ENCODE measurements around the gene SP100.

Gene SP100

DNA sequence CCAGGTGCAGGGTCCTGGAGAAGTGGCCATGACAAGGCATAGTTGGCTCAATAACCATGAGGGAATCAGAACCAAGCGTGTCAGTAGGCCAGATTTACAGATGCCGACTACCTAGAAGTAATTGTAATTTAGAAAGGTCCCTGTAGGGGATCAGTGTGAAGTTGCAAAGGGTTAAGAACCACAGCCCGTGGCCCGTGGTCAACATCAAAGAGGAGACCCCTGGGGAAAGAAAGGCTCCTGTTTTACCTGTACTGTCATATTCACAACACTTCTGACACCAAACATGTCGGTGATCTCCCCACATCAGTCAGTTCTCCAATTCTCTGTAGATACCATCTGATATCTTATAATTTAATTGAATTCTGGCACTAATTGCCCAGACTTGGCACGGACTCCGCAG, 31.0 kb downstream of the SP100 start:
- no peak overlapping the region for H3K27ac ChIP-seq
- H3K4me3 ChIP-seq (ENCODE audit: low read depth, low read length), result no peak overlapping the region
- no peaks in the 10 kb centered on the region for H3K36me3 ChIP-seq
- no peaks in the 10 kb centered on the region for H3K9me3 ChIP-seq (ENCODE audit: severe bottlenecking)
- TF ChIP-seq, protein P1, sequence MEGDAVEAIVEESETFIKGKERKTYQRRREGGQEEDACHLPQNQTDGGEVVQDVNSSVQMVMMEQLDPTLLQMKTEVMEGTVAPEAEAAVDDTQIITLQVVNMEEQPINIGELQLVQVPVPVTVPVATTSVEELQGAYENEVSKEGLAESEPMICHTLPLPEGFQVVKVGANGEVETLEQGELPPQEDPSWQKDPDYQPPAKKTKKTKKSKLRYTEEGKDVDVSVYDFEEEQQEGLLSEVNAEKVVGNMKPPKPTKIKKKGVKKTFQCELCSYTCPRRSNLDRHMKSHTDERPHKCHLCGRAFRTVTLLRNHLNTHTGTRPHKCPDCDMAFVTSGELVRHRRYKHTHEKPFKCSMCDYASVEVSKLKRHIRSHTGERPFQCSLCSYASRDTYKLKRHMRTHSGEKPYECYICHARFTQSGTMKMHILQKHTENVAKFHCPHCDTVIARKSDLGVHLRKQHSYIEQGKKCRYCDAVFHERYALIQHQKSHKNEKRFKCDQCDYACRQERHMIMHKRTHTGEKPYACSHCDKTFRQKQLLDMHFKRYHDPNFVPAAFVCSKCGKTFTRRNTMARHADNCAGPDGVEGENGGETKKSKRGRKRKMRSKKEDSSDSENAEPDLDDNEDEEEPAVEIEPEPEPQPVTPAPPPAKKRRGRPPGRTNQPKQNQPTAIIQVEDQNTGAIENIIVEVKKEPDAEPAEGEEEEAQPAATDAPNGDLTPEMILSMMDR (IDR thresholded peaks at IDR 0.05; ENCODE audit: low read depth, low read length), result no peak
- DNase-seq, result no peak
- H3K27me3 ChIP-seq (ENCODE audit: insufficient read depth, low read depth, severe bottlenecking), result peaks cover 47% of the 10 kb centered on the region

DNA sequence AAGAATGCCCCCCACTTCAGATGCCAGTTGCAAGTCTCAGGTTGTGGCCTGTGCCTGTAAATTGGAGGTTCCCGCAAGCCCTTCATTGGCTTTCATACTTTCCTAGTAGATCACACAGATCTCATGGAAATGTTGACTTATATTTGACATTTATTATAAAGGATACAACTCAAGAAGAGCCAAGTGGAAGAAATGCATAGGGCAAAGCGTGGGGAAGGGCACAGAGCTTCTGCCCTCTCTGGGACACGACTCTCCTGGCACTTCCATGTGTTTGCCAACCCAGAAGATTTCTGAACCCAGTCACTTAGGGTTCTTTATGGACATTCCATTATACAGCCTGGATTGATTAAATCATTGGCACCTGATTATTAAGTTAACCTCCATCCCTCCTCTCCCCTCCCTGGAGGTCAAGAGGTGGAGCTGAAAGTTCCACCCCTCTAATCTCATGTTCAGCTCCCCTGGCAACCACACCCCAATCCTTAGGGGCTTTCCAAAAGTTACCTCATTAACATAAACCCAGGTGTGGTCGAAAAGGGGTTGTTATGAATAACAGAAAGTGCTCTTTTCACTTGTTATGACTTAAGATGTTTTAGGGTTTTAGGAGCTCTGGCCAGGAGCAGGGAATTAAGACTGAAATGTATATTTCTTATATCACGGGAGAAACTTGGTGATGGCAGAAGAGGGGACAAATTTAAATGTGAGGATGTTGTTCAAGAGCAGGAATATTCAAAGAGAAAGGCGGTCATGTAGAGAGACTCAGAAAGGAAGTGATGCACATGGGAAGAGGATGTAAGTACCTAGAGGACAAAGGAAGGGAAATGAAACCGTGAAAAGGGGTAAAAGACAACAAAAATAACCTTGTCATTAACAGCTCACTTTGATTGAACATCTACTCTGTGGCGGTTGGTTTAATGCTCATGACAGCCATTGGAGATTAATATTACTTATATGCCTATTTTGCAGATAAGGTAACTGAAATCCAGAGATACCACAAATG, 31.8 kb downstream of the SP100 start:
- Histone ChIP-seq H3K9me3 (ENCODE audit: severe bottlenecking) (no peaks in the 10 kb centered on the region), H3K27me3 (ENCODE audit: insufficient read depth, low read depth, severe bottlenecking) (peaks cover 46% of the 10 kb centered on the region), H3K36me3 (no peaks in the 10 kb centered on the region), H3K27ac (no peak overlapping the region), H3K4me3 (ENCODE audit: low read depth, low read length) (no peak overlapping the region)
- no peak for DNase-seq
- TF ChIP-seq, protein P1 (IDR thresholded peaks at IDR 0.05; ENCODE audit: low read depth, low read length), result no peak

DNA sequence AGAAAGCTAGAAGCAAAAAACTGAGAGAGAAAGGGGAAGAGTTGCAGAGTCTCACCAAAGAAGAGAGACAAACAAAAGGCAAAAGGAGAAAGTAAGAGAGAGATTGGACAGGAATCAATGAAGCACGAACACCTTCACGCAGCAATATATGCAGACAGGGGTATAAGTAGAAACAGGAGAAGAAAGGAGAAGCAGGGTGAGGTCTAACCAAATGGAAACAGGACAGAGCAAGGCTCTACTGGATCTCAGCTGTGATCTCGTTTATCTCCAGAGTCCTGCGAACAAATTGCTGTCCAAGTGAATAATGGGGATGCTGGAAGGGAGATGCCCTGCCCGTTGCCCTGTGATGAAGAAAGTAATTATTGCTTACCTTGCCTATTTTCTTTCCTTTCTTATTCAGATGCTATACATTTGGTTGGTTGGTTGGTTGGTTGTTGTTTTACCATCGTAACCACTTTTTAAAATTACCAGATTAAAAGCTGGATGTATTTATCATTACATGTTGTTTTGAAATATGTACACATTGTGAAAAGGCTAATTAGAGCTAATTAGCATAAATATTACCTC, 34.0 kb downstream of the SP100 start:
- no peak for DNase-seq
- Histone ChIP-seq H3K4me3 (ENCODE audit: low read depth, low read length) (no peak overlapping the region), H3K27me3 (ENCODE audit: insufficient read depth, low read depth, severe bottlenecking) (peaks cover 49% of the 10 kb centered on the region), H3K9me3 (ENCODE audit: severe bottlenecking) (no peaks in the 10 kb centered on the region), H3K36me3 (no peaks in the 10 kb centered on the region), H3K27ac (no peak overlapping the region)
- TF ChIP-seq, protein P1 (IDR thresholded peaks at IDR 0.05; ENCODE audit: low read depth, low read length), result no peak

DNA sequence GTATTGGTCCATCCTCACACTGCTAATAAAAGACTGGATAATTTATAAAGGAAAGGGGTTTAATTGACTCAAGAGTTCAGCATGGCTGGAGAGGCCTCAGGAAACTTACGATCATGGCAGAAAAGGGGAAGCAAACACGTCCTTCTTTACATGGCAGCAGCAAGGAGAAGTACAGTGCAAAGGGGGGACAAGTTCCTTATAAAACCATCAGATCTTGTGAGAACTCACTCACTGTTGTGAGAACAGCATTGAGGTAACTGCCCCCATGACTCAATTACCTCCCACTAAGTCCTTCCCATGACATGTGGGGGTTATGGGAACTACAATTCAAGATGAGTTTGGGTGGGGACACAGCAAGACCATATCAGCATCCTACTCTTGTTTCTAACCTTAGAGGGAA, 37.0 kb downstream of the SP100 start:
- DNase-seq, result no peak
- Histone ChIP-seq H3K4me3 (ENCODE audit: low read depth, low read length) (no peak overlapping the region), H3K9me3 (ENCODE audit: severe bottlenecking) (no peaks in the 10 kb centered on the region), H3K27me3 (ENCODE audit: insufficient read depth, low read depth, severe bottlenecking) (peaks cover 33% of the 10 kb centered on the region), H3K36me3 (no peaks in the 10 kb centered on the region), H3K27ac (no peak overlapping the region)
- TF ChIP-seq, protein P1 (IDR thresholded peaks at IDR 0.05; ENCODE audit: low read depth, low read length), result no peak

DNA sequence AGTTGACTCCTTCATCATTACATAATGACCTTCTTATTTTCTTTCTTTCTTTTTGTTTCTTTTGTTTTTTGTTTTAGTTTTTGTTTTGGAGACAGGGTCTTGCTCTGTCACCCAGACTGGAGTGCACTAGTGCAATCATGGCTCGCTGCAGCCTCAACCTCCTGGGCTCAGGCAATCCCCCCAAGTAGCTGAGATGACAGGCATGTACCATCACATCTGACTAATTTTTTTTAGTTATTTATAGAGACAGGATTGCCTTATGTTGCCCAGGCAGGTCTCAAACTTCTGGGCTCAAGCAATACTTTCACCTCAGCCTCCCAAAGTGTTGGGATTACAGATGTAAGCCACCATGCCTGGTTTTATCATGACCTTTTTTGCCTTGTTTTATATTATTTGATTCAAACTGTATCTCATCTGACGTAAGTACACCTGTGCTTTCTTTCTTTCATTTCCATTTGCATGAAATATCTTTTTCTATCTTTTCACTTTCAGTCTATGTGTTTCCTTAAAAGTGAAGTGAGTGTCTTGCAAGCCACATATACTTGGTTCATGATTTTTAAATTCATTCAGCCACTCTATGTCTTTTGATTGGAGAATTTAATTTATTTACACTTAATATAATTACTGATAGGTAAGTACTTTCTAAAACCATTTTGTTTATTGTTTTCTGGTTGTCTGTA, 39.1 kb downstream of the SP100 start:
- Histone ChIP-seq H3K27ac (no peak overlapping the region), H3K9me3 (ENCODE audit: severe bottlenecking) (no peaks in the 10 kb centered on the region), H3K27me3 (ENCODE audit: insufficient read depth, low read depth, severe bottlenecking) (peaks cover 46% of the 10 kb centered on the region), H3K4me3 (ENCODE audit: low read depth, low read length) (no peak overlapping the region), H3K36me3 (no peaks in the 10 kb centered on the region)
- TF ChIP-seq, protein P1 (IDR thresholded peaks at IDR 0.05; ENCODE audit: low read depth, low read length), result no peak
- no peak for DNase-seq
